Esophagus muscularis mucosa (tissue), 4 donors: ENCODE measurements around the gene XPC. TPM values are rescaled to one million over a fixed set of nuclear protein-coding genes. Genes with fewer than 3 reads are reported as not detected.

Experiments
- DNase-seq: peaks from one replicate; pipeline ENCODE4 v3.0.0-alpha.2; 2017; ENCODE audit errors: extremely low spot score
- H3K27ac ChIP-seq, 4 donors: fragments of 200-600 bp; sonication (generic); replicated peaks in 1 of 4; 1 replicate in 3 of 4; 2 replicates in 1 of 4; pipeline ENCODE4 v1.5.1; 2016 to 2019; ENCODE audit warnings: mild to moderate bottlenecking in 1 of 4
- H3K27me3 ChIP-seq, 4 donors: fragments of 200-600 bp; sonication (generic); one replicate each; pipeline versions ENCODE4 v1.5.1 to v1.6.0; 2016 to 2019
- H3K36me3 ChIP-seq, 4 donors: fragments of 200-600 bp; sonication (generic); one replicate each; pipeline ENCODE4 v1.5.1; 2016 to 2019
- H3K4me1 ChIP-seq, 4 donors: fragments of 200-600 bp; sonication (generic); one replicate each; pipeline ENCODE4 v1.5.1; 2016 to 2019
- H3K4me3 ChIP-seq, 4 donors: fragments of 200-600 bp; sonication (generic); 1 replicate in 2 of 4; 2 replicates in 2 of 4; pipeline ENCODE4 v1.5.1; 2016 to 2019; ENCODE audit warnings: mild to moderate bottlenecking in 4 of 4, moderate library complexity in 1 of 4
- H3K9me3 ChIP-seq, 4 donors: fragments of 200-600 bp; sonication (generic); 1 replicate in 3 of 4; 2 replicates in 1 of 4; pipeline ENCODE4 v1.5.1; 2016 to 2019
- CTCF ChIP-seq, 3 experiments: fragments of 200-600 bp in 2 of 3; fragments of 450-650 bp in 1 of 3; sonication (generic) in 2 of 3; IDR thresholded peaks; one replicate each; pipeline ENCODE4 v1.5.1; 2017 to 2019; ENCODE audit warnings: antibody characterized with exemption in 3 of 3, mild to moderate bottlenecking in 2 of 3, moderate library complexity in 1 of 3
- EP300 ChIP-seq: sonication (generic); formaldehyde crosslinking; IDR thresholded peaks from one replicate; pipeline ENCODE4 v1.6.1; 2017; ENCODE audit warnings: antibody characterized with exemption
- POLR2A ChIP-seq: fragments of 450-650 bp; IDR thresholded peaks from one replicate; pipeline ENCODE4 v1.6.1; 2017; ENCODE audit warnings: antibody characterized with exemption, moderate library complexity, mild to moderate bottlenecking, low read depth
- POLR2AphosphoS5 ChIP-seq, 2 donors: sonication (generic); formaldehyde crosslinking; IDR thresholded peaks; one replicate each; pipeline ENCODE4 v1.6.1; 2017; ENCODE audit warnings: antibody characterized with exemption in 2 of 2
- WGBS: methylation state at CpG from one replicate; pipeline ENCODE4 v1.1.5; 2018; 5-methylcytosine and 5-hydroxymethylcytosine counted together
- intact Hi-C: fragments of 100-400 bp; cut with DNase I; formaldehyde crosslinking; loops from one replicate; pipeline ENCODE4 v1.15.1; 2023
- total RNA-seq, 4 donors: library from RNA; depleted of rRNA; stranded (reverse); fragments of >200 nt; gene quantifications; one replicate each; pipeline versions ENCODE4 v1.1.0 to v1.2.1, GENCODE V29; 2016

Gene XPC
- total RNA-seq, 4 donors from 2014 or later = 28.9 to 41.9 (median 37.8) TPM

DNA sequence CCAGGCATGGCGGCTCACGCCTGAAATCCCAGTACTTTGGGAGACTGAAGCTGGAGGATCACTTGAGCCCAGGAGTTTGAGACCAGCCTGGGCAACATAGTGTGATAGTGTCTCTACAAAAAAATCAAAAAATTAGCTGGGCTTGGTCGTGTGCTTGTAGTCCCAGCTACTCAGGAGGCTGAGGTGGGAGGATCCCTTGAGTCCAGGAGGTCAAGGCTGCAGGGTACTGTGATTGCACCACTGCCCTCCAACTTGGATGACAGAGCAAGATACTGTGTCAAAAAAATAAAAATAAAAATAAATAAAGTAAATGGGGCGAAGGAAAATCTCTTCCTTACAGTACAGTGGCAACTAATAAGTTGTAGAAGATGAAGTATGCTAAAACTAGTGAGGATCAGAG is 29.8 kb upstream of the XPC start:
- no peak for DNase-seq
- intact Hi-C loops = no loop called here
- peaks cover 8 to 23% (median 13%) of the 10 kb centered on the region in 4 donors for H3K4me1 ChIP-seq
- H3K27ac ChIP-seq = no peak overlapping the region
- no peaks in the 10 kb centered on the region for H3K9me3 ChIP-seq
- no peak overlapping the region for H3K4me3 ChIP-seq
- no peaks in the 10 kb centered on the region for H3K27me3 ChIP-seq
- TF ChIP-seq POLR2A = no peak
- no peak for TF ChIP-seq EP300
- no peak for TF ChIP-seq POLR2AphosphoS5 (IDR thresholded peaks at IDR 0.05)
- TF ChIP-seq CTCF (IDR thresholded peaks at IDR 0.05) = no peak
- WGBS = 95% methylated on average over 4 of the region's 4 CpGs
- H3K36me3 ChIP-seq = no peaks in the 10 kb centered on the region

- Histone ChIP-seq H3K27ac (no peak overlapping the region), H3K4me1 (peaks cover 8 to 35% (median 16%) of the 10 kb centered on the region in 4 donors), H3K27me3 (no peaks in the 10 kb centered on the region), H3K4me3 (no peak overlapping the region), H3K9me3 (no peaks in the 10 kb centered on the region), H3K36me3 (no peaks in the 10 kb centered on the region)
- intact Hi-C loops = no loop called here
- no peak for DNase-seq
- TF ChIP-seq POLR2AphosphoS5 (IDR thresholded peaks at IDR 0.05) = no peak
- WGBS = 97% methylated on average over 6 of the region's 6 CpGs
Measured at GRCh38 chr3:14206548-14207177, 28.3 kb upstream of the XPC start.

GRCh38 chr3:14204515-14205284 is 26.3 kb upstream of the XPC start:
- no peaks in the 10 kb centered on the region for H3K9me3 ChIP-seq
- H3K4me1 ChIP-seq = peaks cover 8 to 33% (median 16%) of the 10 kb centered on the region in 4 donors
- 73% methylated on average over 11 of the region's 11 CpGs for WGBS
- DNase-seq = no peak
- H3K27ac ChIP-seq = peak overlapping the region; percentile 8 to 60 (median 43)
- TF ChIP-seq POLR2A (no peak), CTCF (IDR thresholded peaks at IDR 0.05) (no peak), EP300 (no peak), POLR2AphosphoS5 (IDR thresholded peaks at IDR 0.05) (peak in 1 of 2 donors; percentile 22)
- intact Hi-C loops = loop anchor here (5.0 kb wide), 1 partner anchor 58 kb away; no protein-coding TSS in a partner anchor
- H3K36me3 ChIP-seq = peaks cover 0 to 7% (median under 1%) of the 10 kb centered on the region in 4 donors
- no peak overlapping the region for H3K4me3 ChIP-seq
- no peaks in the 10 kb centered on the region for H3K27me3 ChIP-seq

DNA sequence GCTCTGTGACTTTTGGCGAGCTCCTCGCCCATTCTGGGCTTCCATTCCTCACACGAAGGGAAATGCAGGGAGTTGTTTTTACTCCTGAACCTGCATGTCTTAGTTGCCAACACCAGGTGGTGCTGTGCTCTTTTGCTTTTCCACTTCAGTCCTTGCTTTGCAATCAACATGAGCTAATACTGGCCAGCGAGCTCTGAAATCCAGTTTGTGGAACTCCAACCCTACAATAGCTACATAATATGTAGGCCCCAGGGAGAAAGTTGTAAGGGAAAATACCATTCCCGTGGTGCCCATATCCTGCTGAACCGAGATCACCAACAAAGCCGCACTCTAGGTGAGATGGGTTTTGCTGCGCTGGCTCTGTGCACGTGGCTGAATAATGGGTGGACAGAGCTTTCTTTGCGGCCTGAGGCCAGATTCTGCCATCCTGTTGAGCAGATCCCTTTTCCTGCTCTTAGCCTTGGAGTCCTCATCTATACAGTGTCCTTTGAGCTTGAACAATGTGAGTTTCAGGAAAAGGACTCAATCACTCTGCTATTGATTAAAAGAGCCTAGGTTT is 25.2 kb upstream of the XPC start:
- H3K27ac ChIP-seq = peak overlapping the region in 1 of 4 donors; percentile 51
- TF ChIP-seq CTCF (IDR thresholded peaks at IDR 0.05) (peak; percentile 76 to 85 (median 82)), EP300 (no peak), POLR2AphosphoS5 (IDR thresholded peaks at IDR 0.05) (peak in 1 of 2 donors; percentile 51)

More for the DNA sequence above, 25.2 kb upstream of the XPC start:
- Histone ChIP-seq H3K9me3 (no peaks in the 10 kb centered on the region), H3K27me3 (no peaks in the 10 kb centered on the region), H3K4me3 (no peak overlapping the region), H3K4me1 (peaks cover 8 to 27% (median 16%) of the 10 kb centered on the region in 4 donors), H3K36me3 (peaks cover 0 to 17% (median 10%) of the 10 kb centered on the region in 4 donors)
- intact Hi-C loops = loop anchor here (2.0 to 5.0 kb wide), 2 partner anchors 59 to 265 kb away; no protein-coding TSS in a partner anchor
- 48% methylated on average over 10 of the region's 10 CpGs for WGBS
- no peak for DNase-seq
